GM23338 (cell line): ENCODE measurements around the gene GAK. TPM values are rescaled to one million over a fixed set of nuclear protein-coding genes. Genes with fewer than 3 reads are reported as not detected.

Experiments used
- ATAC-seq: fragments of 200-7000 bp; cut with Tn5 transposase; 3 replicates; pipeline ENCODE4 v1.9.1; 2020
- DNase-seq: peaks from one replicate; pipeline ENCODE4 v3.0.0-alpha.2; 2015; ENCODE audit warnings: low spot score
- H2AFZ ChIP-seq: fragments of 200-600 bp; sonication (generic); 2 replicates; pipeline ENCODE4 v1.8.0; 2016; ENCODE audit warnings: antibody characterized with exemption, mild to moderate bottlenecking, moderate library complexity
- H3F3A ChIP-seq: fragments of 200-600 bp; sonication (generic); replicated peaks from 2 replicates; pipeline ENCODE4 v1.8.0; 2017; ENCODE audit warnings: antibody characterized with exemption, mixed run types, low read depth
- H3K27ac ChIP-seq: fragments of 200-600 bp; sonication (generic); 2 replicates; pipeline ENCODE4 v1.6.1; 2016; ENCODE audit warnings: low read depth
- H3K27me3 ChIP-seq: fragments of 200-600 bp; sonication (generic); 2 replicates; pipeline ENCODE4 v1.8.0; 2016; ENCODE audit warnings: mild to moderate bottlenecking, mixed run types, moderate library complexity; ENCODE audit not compliant: insufficient read depth
- H3K36me3 ChIP-seq: fragments of 200-600 bp; sonication (generic); 2 replicates; pipeline ENCODE4 v1.8.0; 2016; ENCODE audit warnings: mild to moderate bottlenecking; ENCODE audit not compliant: insufficient read depth
- H3K4me1 ChIP-seq: fragments of 200-600 bp; sonication (generic); 2 replicates; pipeline ENCODE4 v1.8.0; 2016; ENCODE audit warnings: mild to moderate bottlenecking, moderate library complexity; ENCODE audit not compliant: insufficient read depth
- H3K4me2 ChIP-seq: fragments of 200-600 bp; sonication (generic); 2 replicates; pipeline ENCODE4 v1.7.1; 2017; ENCODE audit warnings: mixed run types
- H3K4me3 ChIP-seq: fragments of 200-600 bp; sonication (generic); 2 replicates; pipeline ENCODE4 v1.6.1; 2016; ENCODE audit warnings: mixed run types
- H3K79me2 ChIP-seq: fragments of 200-600 bp; sonication (generic); replicated peaks from 2 replicates; pipeline ENCODE4 v1.8.0; 2017; ENCODE audit warnings: mild to moderate bottlenecking; ENCODE audit not compliant: insufficient read depth
- H3K9me2 ChIP-seq: fragments of 200-600 bp; sonication (generic); 2 replicates; pipeline ENCODE4 v1.8.0; 2017; ENCODE audit not compliant: insufficient read depth
- H4K20me1 ChIP-seq: fragments of 200-600 bp; sonication (generic); replicated peaks from 2 replicates; pipeline ENCODE4 v1.8.0; 2017; ENCODE audit warnings: mild to moderate bottlenecking; ENCODE audit not compliant: insufficient read depth
- H3K27ac Mint-ChIP-seq: 2 replicates; pipeline ENCODE4 v1.8.0; 2020; ENCODE audit warnings: inconsistent platforms, mild to moderate bottlenecking, moderate library complexity, mixed read lengths
- H3K27me3 Mint-ChIP-seq: 3 replicates; pipeline ENCODE4 v1.8.0; 2022; ENCODE audit warnings: low read depth, mild to moderate bottlenecking, moderate library complexity, mixed read lengths, inconsistent platforms; ENCODE audit not compliant: insufficient read depth, poor library complexity
- H3K36me3 Mint-ChIP-seq: 3 replicates; pipeline ENCODE4 v1.8.0; 2021; ENCODE audit warnings: low read depth, mild to moderate bottlenecking, inconsistent platforms, moderate library complexity, mixed read lengths
- H3K4me1 Mint-ChIP-seq: 3 replicates; pipeline ENCODE4 v1.8.0; 2020; ENCODE audit warnings: mild to moderate bottlenecking, inconsistent platforms, mixed read lengths
- H3K4me3 Mint-ChIP-seq: 3 replicates; pipeline ENCODE4 v1.8.0; 2021; ENCODE audit warnings: moderate library complexity, mild to moderate bottlenecking, inconsistent platforms, mixed read lengths
- H3K9me3 Mint-ChIP-seq: 3 replicates; pipeline ENCODE4 v1.8.0; 2020; ENCODE audit warnings: moderate library complexity, mild to moderate bottlenecking, inconsistent platforms, mixed read lengths
- EZH2 ChIP-seq: fragments of 200-600 bp; sonication (generic); IDR thresholded peaks from one replicate; pipeline ENCODE4 v1.8.0; 2017; ENCODE audit warnings: antibody characterized with exemption, mild to moderate bottlenecking, low read depth; ENCODE audit not compliant: unreplicated experiment
- JUNB ChIP-seq: IDR thresholded peaks from one replicate; pipeline ENCODE4 v1.6.1; 2016; ENCODE audit warnings: antibody characterized with exemption; ENCODE audit not compliant: unreplicated experiment
- NANOG ChIP-seq: IDR thresholded peaks from 2 replicates; pipeline ENCODE4 v1.6.1; 2016; ENCODE audit warnings: antibody characterized with exemption, borderline replicate concordance
- REST ChIP-seq: IDR thresholded peaks from one replicate; pipeline ENCODE4 v1.6.1; 2018; ENCODE audit warnings: antibody characterized with exemption; ENCODE audit not compliant: unreplicated experiment
- STAT1 ChIP-seq: IDR thresholded peaks from one replicate; pipeline ENCODE4 v1.6.1; 2016; ENCODE audit warnings: antibody characterized with exemption; ENCODE audit not compliant: unreplicated experiment
- ZNF462 ChIP-seq: fragments of 250-450 bp; sonication (Bioruptor Pico); IDR thresholded peaks from 2 replicates; pipeline ENCODE4 v1.5.0; 2020; ENCODE audit warnings: mild to moderate bottlenecking, moderate library complexity
- polyA plus RNA-seq: library from polyadenylated mRNA; unstranded; fragments of >200 nt; fragmentation: Nextera tagmentation; extraction: Ambion mirVana; gene quantifications from 2 replicates; pipeline ENCODE4 v1.2.1, GENCODE V29; 2016
- total RNA-seq: library from RNA; depleted of rRNA; stranded (reverse); fragments of >200 nt; shearing (Covaris generic); gene quantifications from 2 replicates; pipeline ENCODE4 v1.2.3, GENCODE V29; 2014

Gene GAK
- total and polyA plus RNA-seq, 2 experiments from 2014 or later = 48.5 to 124 TPM

GRCh38 chr4:960140-960635, 28.1 kb upstream of the GAK start:
- H3K27ac ChIP-seq = no peak overlapping the region
- no peaks in the 10 kb centered on the region for H3F3A ChIP-seq
- no peak overlapping the region for H3K4me3 Mint-ChIP-seq
- DNase-seq (no peak), ATAC-seq (no peak)
- H3K4me3 ChIP-seq = no peak overlapping the region
- H3K4me1 ChIP-seq = no peaks in the 10 kb centered on the region
- no peak overlapping the region for H3K27ac Mint-ChIP-seq
- no peaks in the 10 kb centered on the region; the same call in 1 of the 2 replicates for H4K20me1 ChIP-seq
- no peaks in the 10 kb centered on the region for H3K9me2 ChIP-seq
- H3K9me3 Mint-ChIP-seq = no peaks in the 10 kb centered on the region
- H3K79me2 ChIP-seq = no peaks in the 10 kb centered on the region
- no peaks in the 10 kb centered on the region for H3K4me1 Mint-ChIP-seq
- H2AFZ ChIP-seq = no peak overlapping the region
- TF ChIP-seq STAT1 = no peak
- TF ChIP-seq NANOG = no peak
- TF ChIP-seq ZNF462 (CRISPR knock-in tag) = no peak
- TF ChIP-seq EZH2 = no peak
- TF ChIP-seq JUNB = no peak
- TF ChIP-seq REST = no peak
- H3K27me3 ChIP-seq = no peaks in the 10 kb centered on the region
- H3K36me3 Mint-ChIP-seq = no peaks in the 10 kb centered on the region
- peaks cover 2% of the 10 kb centered on the region for H3K27me3 Mint-ChIP-seq
- H3K36me3 ChIP-seq = no peaks in the 10 kb centered on the region
- H3K4me2 ChIP-seq = no peak overlapping the region
